HL-60 (cell line): ENCODE data around the gene NAGS.
"Not testable (repeated sequence)": the region's sequence is repeated elsewhere in the genome, so short reads cannot be mapped to it uniquely, and the experiment has no call there.

Source experiments
- DNase-seq, 2 experiments: peaks; one replicate each; pipeline ENCODE4 v3.0.0-alpha.2; 2010 to 2020; ENCODE audit warnings: low read depth in 1 of 2, low spot score in 1 of 2
- H3K27ac ChIP-seq: fragments of 250-450 bp; sonication (Bioruptor Pico); replicated peaks from 2 replicates; pipeline ENCODE4 v1.5.1; 2020; ENCODE audit warnings: mild to moderate bottlenecking, moderate library complexity
- H3K27me3 ChIP-seq: fragments of 250-450 bp; sonication (Bioruptor Pico); 2 replicates; pipeline ENCODE4 v1.5.1; 2021; ENCODE audit warnings: mild to moderate bottlenecking, moderate library complexity; ENCODE audit not compliant: insufficient read depth, poor library complexity, severe bottlenecking
- H3K4me3 ChIP-seq: replicated peaks from 2 replicates; pipeline ENCODE4 v1.5.1; 2011; ENCODE audit warnings: mild to moderate bottlenecking, control low read depth, low read length; ENCODE audit not compliant: insufficient read depth
- CTCF ChIP-seq: IDR thresholded peaks from one replicate; pipeline ENCODE4 v1.5.1; 2011; ENCODE audit warnings: low read length, control low read depth, inconsistent platforms; ENCODE audit not compliant: insufficient read depth
- GABPA ChIP-seq: IDR thresholded peaks from 2 replicates; pipeline ENCODE4 v1.6.1; 2012; ENCODE audit warnings: low read depth
- POLR2AphosphoS5 ChIP-seq: IDR thresholded peaks from 2 replicates; pipeline ENCODE4 v1.6.1; 2012; ENCODE audit warnings: low read depth
- REST ChIP-seq: IDR thresholded peaks from 2 replicates; pipeline ENCODE4 v1.6.1; 2012; ENCODE audit warnings: low read depth; ENCODE audit not compliant: insufficient replicate concordance
- SPI1 ChIP-seq: IDR thresholded peaks from 2 replicates; pipeline ENCODE4 v1.6.1; 2012; ENCODE audit warnings: low read depth, mild to moderate bottlenecking, borderline replicate concordance

The NAGS gene

GRCh38 chr17:44024853-44025252 is 20.4 kb downstream of the NAGS start:
- TF ChIP-seq CTCF (no peak), GABPA (no peak)
- no peak for DNase-seq
- H3K27ac ChIP-seq = no peak overlapping the region
- no peaks in the 10 kb centered on the region for H3K27me3 ChIP-seq
- no peak overlapping the region for H3K4me3 ChIP-seq

GRCh38 chr17:44029736-44030135 is 25.3 kb downstream of the NAGS start:
- H3K4me3 ChIP-seq = no peak overlapping the region
- DNase-seq = no peak
- no peak overlapping the region for H3K27ac ChIP-seq
- H3K27me3 ChIP-seq = no peaks in the 10 kb centered on the region
- TF ChIP-seq POLR2AphosphoS5 (no peak), GABPA (no peak), SPI1 (no peak), REST (no peak), CTCF (no peak)

GRCh38 chr17:44030482-44030881 is 26.1 kb downstream of the NAGS start:
- no peak for TF ChIP-seq SPI1
- TF ChIP-seq REST = no peak
- no peak for TF ChIP-seq GABPA
- TF ChIP-seq POLR2AphosphoS5 = no peak
- no peak for TF ChIP-seq CTCF
- H3K4me3 ChIP-seq = no peak overlapping the region
- no peak for DNase-seq
- no peak overlapping the region for H3K27ac ChIP-seq
- H3K27me3 ChIP-seq = no peaks in the 10 kb centered on the region

- Histone ChIP-seq H3K27ac (no peak overlapping the region), H3K27me3 (no peaks in the 10 kb centered on the region)
- TF ChIP-seq CTCF (no peak), GABPA (no peak), POLR2AphosphoS5 (no peak), REST (no peak), SPI1 (no peak)
These were observed 29.5 kb downstream of the NAGS start for GRCh38 chr17:44033861-44034408.

GRCh38 chr17:44034688-44035087 is 30.3 kb downstream of the NAGS start:
- H3K27me3 ChIP-seq, H3K27ac ChIP-seq, DNase-seq, H3K4me3 ChIP-seq: not testable (repeated sequence)

More at GRCh38 chr17:44033861-44034408, 29.5 kb downstream of the NAGS start:
- no peak overlapping the region for H3K4me3 ChIP-seq
- no peak for DNase-seq
